ENCODE measurements around the gene XRRA1. TPM values are rescaled to one million over a fixed set of nuclear protein-coding genes. Genes with fewer than 3 reads are reported as not detected.
"Not testable (repeated sequence)": the region's sequence is repeated elsewhere in the genome, so short reads cannot be mapped to it uniquely, and the experiment has no call there.

XRRA1 gene
- total RNA-seq, 1 donor from 2014 or later, result 50.5 TPM

- POLR2A ChIA-PET, result no interaction called here
Measured at GRCh38 chr11:74980634-74981033, 31.7 kb upstream of the XRRA1 start.

GRCh38 chr11:74978041-74978440, 29.1 kb upstream of the XRRA1 start:
- no peak overlapping the region for H3K4me3 Mint-ChIP-seq
- H3K27ac Mint-ChIP-seq, result no peak overlapping the region
- intact Hi-C loops (cut with micrococcal nuclease), result no loop called here
- TF ChIP-seq CTCF (IDR thresholded peaks at IDR 0.05), result no peak
- H3K4me1 Mint-ChIP-seq, result peaks cover 8% of the 10 kb centered on the region
- ATAC-seq (ENCODE audit: low read depth) (no peak), DNase-seq (no peak)
- POLR2A ChIA-PET, result no interaction called here
- H3K36me3 Mint-ChIP-seq (ENCODE audit: low read depth), result peaks cover 59% of the 10 kb centered on the region
- H3K27me3 Mint-ChIP-seq, result no peaks in the 10 kb centered on the region
- H3K9me3 Mint-ChIP-seq, result no peaks in the 10 kb centered on the region
- CTCF ChIA-PET, result no interaction called here

More at GRCh38 chr11:74980634-74981033, 31.7 kb upstream of the XRRA1 start:
- H3K27ac Mint-ChIP-seq, result no peak overlapping the region
- CTCF ChIA-PET, result no interaction called here
- peaks cover 6% of the 10 kb centered on the region for H3K4me1 Mint-ChIP-seq
- ATAC-seq (ENCODE audit: low read depth), result no peak
- H3K4me3 Mint-ChIP-seq, result no peak overlapping the region
- TF ChIP-seq CTCF (IDR thresholded peaks at IDR 0.05), result no peak
- intact Hi-C loops (cut with micrococcal nuclease), result no loop called here
- no peak for DNase-seq
- H3K27me3 Mint-ChIP-seq, result no peaks in the 10 kb centered on the region
- H3K36me3 Mint-ChIP-seq (ENCODE audit: low read depth), result peaks cover 34% of the 10 kb centered on the region
- no peaks in the 10 kb centered on the region for H3K9me3 Mint-ChIP-seq

- no peak for DNase-seq
- peaks cover 2% of the 10 kb centered on the region for H3K4me1 Mint-ChIP-seq
- H3K27me3 Mint-ChIP-seq, result no peaks in the 10 kb centered on the region
- no peaks in the 10 kb centered on the region for H3K9me3 Mint-ChIP-seq
- peaks cover 85% of the 10 kb centered on the region for H3K36me3 Mint-ChIP-seq (ENCODE audit: low read depth)
- no peak for TF ChIP-seq CTCF (IDR thresholded peaks at IDR 0.05)
- no peak overlapping the region for H3K4me3 Mint-ChIP-seq
- ATAC-seq (ENCODE audit: low read depth), result no peak
- intact Hi-C loops (cut with micrococcal nuclease), result no loop called here
- CTCF ChIA-PET, result no interaction called here
- no peak overlapping the region for H3K27ac Mint-ChIP-seq
- POLR2A ChIA-PET, result interaction anchor here (1.4 kb wide), 1 partner anchor 17 kb away, joined by 4 read pairs; the partner anchor contains the start of gene NEU3
Measured at GRCh38 chr11:74971424-74971823, 22.5 kb upstream of the XRRA1 start.

- TF ChIP-seq CTCF (IDR thresholded peaks at IDR 0.05), result no peak
- Mint-ChIP-seq H3K9me3 (no peaks in the 10 kb centered on the region), H3K27ac (no peak overlapping the region), H3K4me1 (peaks cover 2% of the 10 kb centered on the region), H3K27me3 (no peaks in the 10 kb centered on the region), H3K36me3 (ENCODE audit: low read depth) (peaks cover 86% of the 10 kb centered on the region), H3K4me3 (no peak overlapping the region)
- ChIA-PET POLR2A (interaction anchor here (1.4 kb wide), 1 partner anchor 18 kb away, joined by 4 read pairs; the partner anchor contains the start of gene NEU3), CTCF (no interaction called here)
- ATAC-seq (ENCODE audit: low read depth) (no peak), DNase-seq (no peak)
- intact Hi-C loops (cut with micrococcal nuclease), result no loop called here
Measured at GRCh38 chr11:74970852-74971395, 22.0 kb upstream of the XRRA1 start.

GRCh38 chr11:74966651-74967050, 17.8 kb upstream of the XRRA1 start:
- Mint-ChIP-seq H3K9me3 (no peaks in the 10 kb centered on the region), H3K27me3 (no peaks in the 10 kb centered on the region), H3K4me1 (peaks cover 25% of the 10 kb centered on the region), H3K36me3 (ENCODE audit: low read depth) (peaks cover 78% of the 10 kb centered on the region), H3K4me3 (no peak overlapping the region), H3K27ac (no peak overlapping the region)
- no peak for TF ChIP-seq CTCF (IDR thresholded peaks at IDR 0.05)
- intact Hi-C loops (cut with micrococcal nuclease), result no loop called here
- no peak for ATAC-seq (ENCODE audit: low read depth)
- ChIA-PET POLR2A (no interaction called here), CTCF (no interaction called here)
- no peak for DNase-seq

- DNase-seq; H3K9me3 Mint-ChIP-seq; H3K27me3 Mint-ChIP-seq; H3K27ac Mint-ChIP-seq; H3K4me3 Mint-ChIP-seq; intact Hi-C loops (cut with micrococcal nuclease); ATAC-seq (ENCODE audit: low read depth): not testable (repeated sequence)
- Mint-ChIP-seq H3K36me3 (ENCODE audit: low read depth) (peaks cover 72% of the 10 kb centered on the region), H3K4me1 (peaks cover 82% of the 10 kb centered on the region)
- ChIA-PET CTCF (interaction anchor here (0.9 to 1.2 kb wide), 2 partner anchors 30 to 62 kb away, joined by 4 to 7 read pairs; no protein-coding TSS in a partner anchor), POLR2A (interaction anchor here (0.9 kb wide), 2 partner anchors 10 to 11 kb away, joined by 3 read pairs; partner anchors contain the start of genes SPCS2 and XRRA1)
Measured at GRCh38 chr11:74960128-74960527, 11.2 kb upstream of the XRRA1 start.

All from activated B cell treated with CpG ODN at 0.5 μM for 24 hours (primary cell).